GM23338 (cell line): ENCODE measurements around the gene TAGLN. TPM values are rescaled to one million over a fixed set of nuclear protein-coding genes. Genes with fewer than 3 reads are reported as not detected.

ENCODE experiments used
- ATAC-seq: fragments of 200-7000 bp; cut with Tn5 transposase; 3 replicates; pipeline ENCODE4 v1.9.1; 2020
- DNase-seq: peaks from one replicate; pipeline ENCODE4 v3.0.0-alpha.2; 2015; ENCODE audit warnings: low spot score
- H2AFZ ChIP-seq: fragments of 200-600 bp; sonication (generic); 2 replicates; pipeline ENCODE4 v1.8.0; 2016; ENCODE audit warnings: antibody characterized with exemption, mild to moderate bottlenecking, moderate library complexity
- H3F3A ChIP-seq: fragments of 200-600 bp; sonication (generic); replicated peaks from 2 replicates; pipeline ENCODE4 v1.8.0; 2017; ENCODE audit warnings: antibody characterized with exemption, mixed run types, low read depth
- H3K27ac ChIP-seq: fragments of 200-600 bp; sonication (generic); 2 replicates; pipeline ENCODE4 v1.6.1; 2016; ENCODE audit warnings: low read depth
- H3K27me3 ChIP-seq: fragments of 200-600 bp; sonication (generic); 2 replicates; pipeline ENCODE4 v1.8.0; 2016; ENCODE audit warnings: mild to moderate bottlenecking, mixed run types, moderate library complexity; ENCODE audit not compliant: insufficient read depth
- H3K36me3 ChIP-seq: fragments of 200-600 bp; sonication (generic); 2 replicates; pipeline ENCODE4 v1.8.0; 2016; ENCODE audit warnings: mild to moderate bottlenecking; ENCODE audit not compliant: insufficient read depth
- H3K4me1 ChIP-seq: fragments of 200-600 bp; sonication (generic); 2 replicates; pipeline ENCODE4 v1.8.0; 2016; ENCODE audit warnings: mild to moderate bottlenecking, moderate library complexity; ENCODE audit not compliant: insufficient read depth
- H3K4me2 ChIP-seq: fragments of 200-600 bp; sonication (generic); 2 replicates; pipeline ENCODE4 v1.7.1; 2017; ENCODE audit warnings: mixed run types
- H3K4me3 ChIP-seq: fragments of 200-600 bp; sonication (generic); 2 replicates; pipeline ENCODE4 v1.6.1; 2016; ENCODE audit warnings: mixed run types
- H3K79me2 ChIP-seq: fragments of 200-600 bp; sonication (generic); replicated peaks from 2 replicates; pipeline ENCODE4 v1.8.0; 2017; ENCODE audit warnings: mild to moderate bottlenecking; ENCODE audit not compliant: insufficient read depth
- H3K9me2 ChIP-seq: fragments of 200-600 bp; sonication (generic); 2 replicates; pipeline ENCODE4 v1.8.0; 2017; ENCODE audit not compliant: insufficient read depth
- H4K20me1 ChIP-seq: fragments of 200-600 bp; sonication (generic); replicated peaks from 2 replicates; pipeline ENCODE4 v1.8.0; 2017; ENCODE audit warnings: mild to moderate bottlenecking; ENCODE audit not compliant: insufficient read depth
- H3K27ac Mint-ChIP-seq: 2 replicates; pipeline ENCODE4 v1.8.0; 2020; ENCODE audit warnings: inconsistent platforms, mild to moderate bottlenecking, moderate library complexity, mixed read lengths
- H3K27me3 Mint-ChIP-seq: 3 replicates; pipeline ENCODE4 v1.8.0; 2022; ENCODE audit warnings: low read depth, mild to moderate bottlenecking, moderate library complexity, mixed read lengths, inconsistent platforms; ENCODE audit not compliant: insufficient read depth, poor library complexity
- H3K36me3 Mint-ChIP-seq: 3 replicates; pipeline ENCODE4 v1.8.0; 2021; ENCODE audit warnings: low read depth, mild to moderate bottlenecking, inconsistent platforms, moderate library complexity, mixed read lengths
- H3K4me1 Mint-ChIP-seq: 3 replicates; pipeline ENCODE4 v1.8.0; 2020; ENCODE audit warnings: mild to moderate bottlenecking, inconsistent platforms, mixed read lengths
- H3K4me3 Mint-ChIP-seq: 3 replicates; pipeline ENCODE4 v1.8.0; 2021; ENCODE audit warnings: moderate library complexity, mild to moderate bottlenecking, inconsistent platforms, mixed read lengths
- H3K9me3 Mint-ChIP-seq: 3 replicates; pipeline ENCODE4 v1.8.0; 2020; ENCODE audit warnings: moderate library complexity, mild to moderate bottlenecking, inconsistent platforms, mixed read lengths
- CREB1 ChIP-seq: fragments of 250-450 bp; sonication (Bioruptor Pico); IDR thresholded peaks from 2 replicates; pipeline ENCODE4 v1.5.0; 2020; ENCODE audit warnings: low read depth, mild to moderate bottlenecking, moderate library complexity
- CTCF ChIP-seq, 2 experiments: fragments of 200-600 bp in 1 of 2; sonication (generic) in 1 of 2; conservative IDR thresholded peaks; 2 replicates each; pipeline versions ENCODE4 v1.5.1 to v1.6.1; 2016 to 2017; ENCODE audit warnings: antibody characterized with exemption in 2 of 2, low read depth in 2 of 2, mild to moderate bottlenecking in 2 of 2, moderate library complexity in 1 of 2
- ETS1 ChIP-seq: IDR thresholded peaks from 2 replicates; pipeline ENCODE4 v1.6.1; 2016; ENCODE audit warnings: antibody characterized with exemption
- EZH2phosphoT487 ChIP-seq: fragments of 200-600 bp; sonication (generic); IDR thresholded peaks from one replicate; pipeline ENCODE4 v1.8.1; 2018; ENCODE audit warnings: antibody characterized with exemption; ENCODE audit not compliant: unreplicated experiment
- JUNB ChIP-seq: IDR thresholded peaks from one replicate; pipeline ENCODE4 v1.6.1; 2016; ENCODE audit warnings: antibody characterized with exemption; ENCODE audit not compliant: unreplicated experiment
- NANOG ChIP-seq: IDR thresholded peaks from 2 replicates; pipeline ENCODE4 v1.6.1; 2016; ENCODE audit warnings: antibody characterized with exemption, borderline replicate concordance
- POLR2AphosphoS5 ChIP-seq: IDR thresholded peaks from 2 replicates; pipeline ENCODE4 v1.6.1; 2016; ENCODE audit warnings: antibody characterized with exemption, low read depth
- STAT1 ChIP-seq: IDR thresholded peaks from one replicate; pipeline ENCODE4 v1.6.1; 2016; ENCODE audit warnings: antibody characterized with exemption; ENCODE audit not compliant: unreplicated experiment
- ZNF114 ChIP-seq: fragments of 250-450 bp; sonication (Bioruptor Pico); IDR thresholded peaks from 2 replicates; pipeline ENCODE4 v1.5.0; 2020; ENCODE audit warnings: mild to moderate bottlenecking, moderate library complexity
- ZNF331 ChIP-seq: fragments of 250-450 bp; sonication (Bioruptor Pico); IDR thresholded peaks from 2 replicates; pipeline ENCODE4 v1.5.0; 2020; ENCODE audit warnings: low read depth, mild to moderate bottlenecking, moderate library complexity
- polyA plus RNA-seq: library from polyadenylated mRNA; unstranded; fragments of >200 nt; fragmentation: Nextera tagmentation; extraction: Ambion mirVana; gene quantifications from 2 replicates; pipeline ENCODE4 v1.2.1, GENCODE V29; 2016
- total RNA-seq: library from RNA; depleted of rRNA; stranded (reverse); fragments of >200 nt; shearing (Covaris generic); gene quantifications from 2 replicates; pipeline ENCODE4 v1.2.3, GENCODE V29; 2014
- TF ChIP-seq, protein P1 (sequence below): IDR thresholded peaks from one replicate; pipeline ENCODE4 v1.6.1; 2018; ENCODE audit warnings: antibody characterized with exemption; ENCODE audit not compliant: unreplicated experiment

The TAGLN gene
- total and polyA plus RNA-seq, 2 experiments from 2014 or later: 86.8 to 130 TPM

GRCh38 chr11:117197516-117198456 lies 1.4 kb upstream of the TAGLN start:
- Histone ChIP-seq H3K4me1 (peaks cover 31% of the 10 kb centered on the region), H4K20me1 (no peaks in the 10 kb centered on the region), H3K79me2 (peaks cover 23% of the 10 kb centered on the region), H3K27me3 (no peaks in the 10 kb centered on the region), H3K4me2 (peak overlapping the region; percentile 85), H3K27ac (peak overlapping the region; percentile 98), H3K4me3 (peak overlapping the region; percentile 68; the same call in 1 of the 2 replicates), H3K9me2 (no peaks in the 10 kb centered on the region), H2AFZ (no peak overlapping the region), H3F3A (peaks cover 11% of the 10 kb centered on the region), H3K36me3 (no peaks in the 10 kb centered on the region)
- TF ChIP-seq NANOG (no peak), ETS1 (0 out of 2 replicates have a peak, but pooled peaks have one; percentile 24), POLR2AphosphoS5 (peak; percentile 47), EZH2phosphoT487 (no peak), CTCF (conservative IDR thresholded peaks at IDR 0.05; ENCODE audit: low read depth in 2 of 2) (peak; percentile 75 to 92)
- Mint-ChIP-seq H3K27ac (peak overlapping the region; percentile 89), H3K9me3 (no peaks in the 10 kb centered on the region; the same call in 2 of the 3 replicates), H3K36me3 (peaks cover 7% of the 10 kb centered on the region; the same call in 2 of the 3 replicates), H3K4me1 (peaks cover 36% of the 10 kb centered on the region), H3K27me3 (peaks cover 25% of the 10 kb centered on the region), H3K4me3 (peak overlapping the region; percentile 78)
- peak; percentile 87 for DNase-seq
- ATAC-seq: peak; percentile 37

DNA sequence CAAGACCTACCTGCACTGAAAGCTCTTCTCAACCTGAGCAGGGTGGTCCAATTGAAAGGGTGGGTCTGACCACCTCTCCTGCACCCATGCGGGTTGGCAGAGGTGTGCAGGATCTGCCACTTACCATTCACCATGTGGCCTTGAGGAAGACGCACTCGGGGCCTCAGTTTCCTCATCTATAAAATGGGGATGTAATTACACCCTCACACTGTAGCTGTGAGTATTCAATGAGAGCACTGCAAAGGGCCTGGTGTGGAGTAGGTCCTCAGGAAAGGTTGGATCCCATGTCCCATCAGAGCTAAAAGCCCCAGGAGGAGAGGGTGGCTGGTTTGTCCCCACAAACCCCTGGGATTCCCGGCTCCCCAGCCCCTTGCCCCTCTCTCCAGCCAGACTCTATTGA lies 557 bp upstream of the TAGLN start:
- no peak overlapping the region for H2AFZ ChIP-seq
- H3K27me3 Mint-ChIP-seq: peaks cover 28% of the 10 kb centered on the region
- H3K4me1 ChIP-seq: peaks cover 31% of the 10 kb centered on the region
- H3K27ac ChIP-seq: peak overlapping the region; percentile 98
- peaks cover 40% of the 10 kb centered on the region for H3K4me1 Mint-ChIP-seq
- peak overlapping the region; percentile 78 for H3K4me3 Mint-ChIP-seq
- H3K79me2 ChIP-seq: peaks cover 23% of the 10 kb centered on the region
- peak overlapping the region; percentile 68 for H3K4me3 ChIP-seq
- no peaks in the 10 kb centered on the region for H3K36me3 ChIP-seq
- peaks cover 16% of the 10 kb centered on the region for H3K36me3 Mint-ChIP-seq
- peaks cover 11% of the 10 kb centered on the region for H3F3A ChIP-seq
- ATAC-seq: no peak
- DNase-seq: no peak
- peak overlapping the region; percentile 85 for H3K4me2 ChIP-seq
- no peaks in the 10 kb centered on the region; the same call in 2 of the 3 replicates for H3K9me3 Mint-ChIP-seq
- peak overlapping the region; percentile 89 for H3K27ac Mint-ChIP-seq
- no peaks in the 10 kb centered on the region for H4K20me1 ChIP-seq
- no peaks in the 10 kb centered on the region for H3K9me2 ChIP-seq
- no peaks in the 10 kb centered on the region for H3K27me3 ChIP-seq
- no peak for TF ChIP-seq CTCF (conservative IDR thresholded peaks at IDR 0.05; ENCODE audit: low read depth in 2 of 2)
- TF ChIP-seq ZNF331 (CRISPR knock-in tag): no peak
- no peak for TF ChIP-seq ETS1
- no peak for TF ChIP-seq JUNB
- no peak for TF ChIP-seq CREB1
- TF ChIP-seq, protein P1, sequence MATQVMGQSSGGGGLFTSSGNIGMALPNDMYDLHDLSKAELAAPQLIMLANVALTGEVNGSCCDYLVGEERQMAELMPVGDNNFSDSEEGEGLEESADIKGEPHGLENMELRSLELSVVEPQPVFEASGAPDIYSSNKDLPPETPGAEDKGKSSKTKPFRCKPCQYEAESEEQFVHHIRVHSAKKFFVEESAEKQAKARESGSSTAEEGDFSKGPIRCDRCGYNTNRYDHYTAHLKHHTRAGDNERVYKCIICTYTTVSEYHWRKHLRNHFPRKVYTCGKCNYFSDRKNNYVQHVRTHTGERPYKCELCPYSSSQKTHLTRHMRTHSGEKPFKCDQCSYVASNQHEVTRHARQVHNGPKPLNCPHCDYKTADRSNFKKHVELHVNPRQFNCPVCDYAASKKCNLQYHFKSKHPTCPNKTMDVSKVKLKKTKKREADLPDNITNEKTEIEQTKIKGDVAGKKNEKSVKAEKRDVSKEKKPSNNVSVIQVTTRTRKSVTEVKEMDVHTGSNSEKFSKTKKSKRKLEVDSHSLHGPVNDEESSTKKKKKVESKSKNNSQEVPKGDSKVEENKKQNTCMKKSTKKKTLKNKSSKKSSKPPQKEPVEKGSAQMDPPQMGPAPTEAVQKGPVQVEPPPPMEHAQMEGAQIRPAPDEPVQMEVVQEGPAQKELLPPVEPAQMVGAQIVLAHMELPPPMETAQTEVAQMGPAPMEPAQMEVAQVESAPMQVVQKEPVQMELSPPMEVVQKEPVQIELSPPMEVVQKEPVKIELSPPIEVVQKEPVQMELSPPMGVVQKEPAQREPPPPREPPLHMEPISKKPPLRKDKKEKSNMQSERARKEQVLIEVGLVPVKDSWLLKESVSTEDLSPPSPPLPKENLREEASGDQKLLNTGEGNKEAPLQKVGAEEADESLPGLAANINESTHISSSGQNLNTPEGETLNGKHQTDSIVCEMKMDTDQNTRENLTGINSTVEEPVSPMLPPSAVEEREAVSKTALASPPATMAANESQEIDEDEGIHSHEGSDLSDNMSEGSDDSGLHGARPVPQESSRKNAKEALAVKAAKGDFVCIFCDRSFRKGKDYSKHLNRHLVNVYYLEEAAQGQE: no peak
- no peak for TF ChIP-seq POLR2AphosphoS5
- no peak for TF ChIP-seq STAT1
- no peak for TF ChIP-seq EZH2phosphoT487
- no peak for TF ChIP-seq ZNF114 (CRISPR knock-in tag)
